Measurements from ENCODE around the gene NLRP14.

The NLRP14 gene, protein sequence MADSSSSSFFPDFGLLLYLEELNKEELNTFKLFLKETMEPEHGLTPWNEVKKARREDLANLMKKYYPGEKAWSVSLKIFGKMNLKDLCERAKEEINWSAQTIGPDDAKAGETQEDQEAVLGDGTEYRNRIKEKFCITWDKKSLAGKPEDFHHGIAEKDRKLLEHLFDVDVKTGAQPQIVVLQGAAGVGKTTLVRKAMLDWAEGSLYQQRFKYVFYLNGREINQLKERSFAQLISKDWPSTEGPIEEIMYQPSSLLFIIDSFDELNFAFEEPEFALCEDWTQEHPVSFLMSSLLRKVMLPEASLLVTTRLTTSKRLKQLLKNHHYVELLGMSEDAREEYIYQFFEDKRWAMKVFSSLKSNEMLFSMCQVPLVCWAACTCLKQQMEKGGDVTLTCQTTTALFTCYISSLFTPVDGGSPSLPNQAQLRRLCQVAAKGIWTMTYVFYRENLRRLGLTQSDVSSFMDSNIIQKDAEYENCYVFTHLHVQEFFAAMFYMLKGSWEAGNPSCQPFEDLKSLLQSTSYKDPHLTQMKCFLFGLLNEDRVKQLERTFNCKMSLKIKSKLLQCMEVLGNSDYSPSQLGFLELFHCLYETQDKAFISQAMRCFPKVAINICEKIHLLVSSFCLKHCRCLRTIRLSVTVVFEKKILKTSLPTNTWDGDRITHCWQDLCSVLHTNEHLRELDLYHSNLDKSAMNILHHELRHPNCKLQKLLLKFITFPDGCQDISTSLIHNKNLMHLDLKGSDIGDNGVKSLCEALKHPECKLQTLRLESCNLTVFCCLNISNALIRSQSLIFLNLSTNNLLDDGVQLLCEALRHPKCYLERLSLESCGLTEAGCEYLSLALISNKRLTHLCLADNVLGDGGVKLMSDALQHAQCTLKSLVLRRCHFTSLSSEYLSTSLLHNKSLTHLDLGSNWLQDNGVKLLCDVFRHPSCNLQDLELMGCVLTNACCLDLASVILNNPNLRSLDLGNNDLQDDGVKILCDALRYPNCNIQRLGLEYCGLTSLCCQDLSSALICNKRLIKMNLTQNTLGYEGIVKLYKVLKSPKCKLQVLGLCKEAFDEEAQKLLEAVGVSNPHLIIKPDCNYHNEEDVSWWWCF
- total RNA-seq, result 0 reads per million in 2 donors

DNA sequence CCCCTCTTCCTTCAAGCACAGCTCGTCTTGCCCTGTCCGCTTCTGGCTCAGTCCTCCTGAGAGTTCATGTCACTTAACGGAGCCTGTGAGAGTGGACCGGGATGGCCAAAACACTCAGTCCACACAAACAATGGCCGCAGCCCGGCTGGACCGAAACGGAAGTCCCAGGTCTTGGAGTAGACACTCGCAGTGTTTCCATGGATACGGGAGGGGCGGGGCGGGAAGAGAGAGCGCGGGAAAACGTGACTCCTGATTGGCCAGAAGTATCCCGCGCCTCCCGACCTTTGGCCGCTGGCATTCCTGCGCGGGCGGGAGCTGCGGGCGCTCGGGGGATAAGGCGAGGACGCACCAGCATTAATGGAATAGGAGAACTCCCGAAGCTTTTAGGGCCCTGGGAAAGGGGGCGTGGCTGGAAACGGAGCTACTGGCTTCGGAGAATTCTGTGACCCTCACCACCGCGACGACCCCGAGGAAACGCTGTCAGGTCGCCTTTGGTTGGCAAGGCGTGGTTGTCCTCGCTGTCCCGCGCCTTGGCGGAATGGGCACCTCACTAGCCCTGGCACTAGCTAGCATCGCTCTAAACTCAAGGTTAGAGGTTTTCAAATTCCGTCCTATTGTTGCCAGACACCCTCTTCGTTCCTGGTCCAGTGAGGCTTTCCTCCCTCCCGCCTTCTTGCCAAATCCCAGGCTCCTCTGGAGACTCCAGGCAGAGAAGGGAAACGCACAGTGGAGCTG is at the start of gene NLRP14, which contains the start of gene ZNF214:
TSS of gene NLRP14 (plus strand) at position 297 of the 735 bp plus-strand sequence. CDS start 18,108 bp downstream, outside the sequence.
TSS of gene ZNF214 (minus strand) at position 164 of the 735 bp plus-strand sequence. CDS start 17,511 bp downstream, outside the sequence.
- DNase-seq, result no peak

DNA sequence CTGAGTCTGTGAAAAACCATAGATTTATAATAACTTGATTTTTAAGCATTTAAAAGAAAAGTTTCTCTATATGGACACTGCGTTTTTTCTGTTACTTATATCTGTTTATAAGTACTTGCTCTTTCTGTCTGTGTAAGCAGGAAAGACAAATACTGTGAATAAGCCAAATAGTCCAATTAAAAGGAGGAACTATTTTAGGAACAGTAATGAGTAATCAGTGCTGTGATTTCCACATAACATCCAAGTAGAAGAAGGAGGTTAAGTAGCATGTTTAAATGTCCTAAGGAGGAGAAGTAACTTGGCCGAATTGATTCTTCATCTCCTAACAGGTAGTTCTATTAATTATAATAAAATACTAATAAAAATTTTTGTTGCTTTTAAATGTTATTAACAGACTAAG is 40.9 kb upstream of the NLRP14 start:
- DNase-seq, result no peak

DNA sequence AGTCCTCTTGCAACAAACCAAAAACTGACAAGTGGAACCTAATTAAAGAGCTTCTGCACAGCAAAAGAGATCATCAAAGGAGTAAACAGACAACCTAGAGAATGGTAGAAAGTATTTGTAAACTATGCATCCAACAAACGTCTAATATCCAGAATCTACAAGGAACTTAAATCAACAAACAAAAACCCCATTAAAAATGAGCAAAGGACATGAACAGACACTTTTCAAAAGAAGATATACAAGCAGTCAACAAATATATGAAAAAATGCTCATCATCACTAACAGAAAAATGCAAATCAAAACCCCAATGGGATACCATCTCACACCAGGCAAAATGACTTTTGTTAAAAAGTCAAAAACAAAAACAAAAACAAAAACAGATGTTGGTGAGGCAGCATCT is 33.8 kb upstream of the NLRP14 start:
- no peak for DNase-seq

DNA sequence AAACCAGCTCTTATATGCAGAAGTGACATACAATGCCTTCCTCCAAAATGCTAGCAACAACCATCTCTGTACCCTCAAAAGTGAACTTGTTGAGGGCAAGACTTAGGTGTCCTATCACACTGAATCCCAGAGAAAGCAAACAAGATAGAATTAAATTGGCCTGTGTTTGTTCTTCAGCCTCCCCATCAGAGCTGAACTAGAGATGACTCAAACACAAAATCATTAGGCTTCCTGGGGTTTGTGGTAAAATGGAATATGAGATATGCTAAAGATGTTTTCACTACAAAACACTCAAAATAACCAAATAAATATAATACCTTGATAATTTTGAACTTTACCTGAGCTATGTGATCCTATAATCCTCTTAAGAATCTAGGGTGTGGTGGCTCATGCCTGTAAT is 31.8 kb upstream of the NLRP14 start:
- DNase-seq, result no peak

DNA sequence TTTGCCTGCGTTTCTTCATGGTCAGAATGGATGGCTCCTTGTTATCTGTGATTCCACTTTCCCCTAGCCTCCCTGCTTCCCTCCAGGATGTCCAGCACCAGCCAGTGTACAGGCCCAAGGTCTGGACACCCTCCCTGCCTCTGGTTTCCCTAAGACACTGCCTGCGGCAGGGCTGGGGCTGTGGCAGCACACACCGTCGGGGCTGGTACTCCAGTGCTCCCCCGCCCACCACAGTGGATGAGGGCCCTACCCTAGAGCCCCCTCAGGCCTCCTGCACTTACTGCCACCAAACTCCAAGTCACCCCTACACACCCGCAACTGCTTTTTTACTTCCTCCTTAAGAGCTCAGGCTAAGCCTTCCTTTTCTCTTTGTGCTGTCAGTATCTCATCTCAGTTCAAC is 29.1 kb upstream of the NLRP14 start:
- DNase-seq, result no peak

DNA sequence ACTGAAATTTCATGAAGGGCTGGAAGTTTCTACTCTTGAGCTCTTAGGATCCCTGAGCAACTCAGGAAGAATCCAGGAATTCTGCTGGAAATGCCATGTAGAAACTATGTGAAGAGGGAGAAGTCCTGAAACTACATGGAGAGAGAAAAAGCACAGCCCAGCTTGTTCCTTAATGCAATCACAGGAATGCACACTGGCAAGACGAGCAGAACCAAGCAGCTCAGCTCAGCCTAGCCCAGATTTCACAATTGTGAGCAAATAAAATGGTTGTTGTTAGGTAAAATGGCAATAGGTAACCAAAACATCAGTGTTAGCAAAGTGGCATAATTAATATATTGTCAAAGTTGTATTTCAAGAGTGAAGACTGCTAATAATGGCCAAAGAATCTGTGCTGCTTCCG is 28.3 kb upstream of the NLRP14 start:
- no peak for DNase-seq

DNA sequence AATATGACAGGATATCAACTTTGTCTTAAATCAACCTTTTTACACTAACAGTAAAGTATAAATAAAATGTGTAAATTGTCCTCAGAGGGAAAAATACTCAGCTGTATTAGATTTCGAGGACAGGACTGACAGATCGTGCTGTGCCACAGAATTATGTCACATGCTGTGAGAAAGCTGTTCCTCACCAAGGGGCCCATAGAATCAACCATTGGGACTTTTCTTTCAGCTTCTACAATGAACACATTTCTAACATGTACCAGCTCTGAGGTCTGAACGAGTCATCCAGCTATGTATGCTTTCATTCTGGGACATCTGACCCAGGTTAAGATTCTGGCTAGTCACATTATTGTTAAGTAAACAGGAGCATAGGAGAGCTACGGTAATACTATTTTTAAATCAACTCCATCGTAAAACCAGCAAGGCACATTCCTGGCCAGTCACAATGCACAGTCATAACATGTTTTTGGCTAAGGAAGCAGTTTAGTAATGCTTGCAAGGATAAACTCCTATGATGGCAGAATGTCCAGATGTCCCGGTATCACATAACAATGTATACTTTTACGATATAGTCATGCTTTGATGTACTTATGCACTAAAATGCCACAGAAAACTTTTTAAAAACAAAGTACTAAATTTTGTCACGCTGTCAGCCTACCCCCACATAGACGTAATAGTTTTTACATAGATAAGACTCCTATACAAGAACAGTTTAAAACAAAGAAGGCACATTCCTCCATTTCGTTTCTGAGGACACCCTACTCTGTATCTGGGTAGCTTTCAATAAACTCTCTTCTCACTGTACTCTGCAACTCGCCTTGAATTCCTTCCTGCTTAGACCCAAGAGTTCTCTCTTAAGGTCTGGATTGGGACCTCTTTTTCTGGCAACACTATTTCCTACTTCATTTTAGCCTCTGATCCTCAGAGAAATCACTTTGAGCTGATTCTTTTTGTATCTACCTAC is 27.5 kb upstream of the NLRP14 start:
- no peak for DNase-seq

DNA sequence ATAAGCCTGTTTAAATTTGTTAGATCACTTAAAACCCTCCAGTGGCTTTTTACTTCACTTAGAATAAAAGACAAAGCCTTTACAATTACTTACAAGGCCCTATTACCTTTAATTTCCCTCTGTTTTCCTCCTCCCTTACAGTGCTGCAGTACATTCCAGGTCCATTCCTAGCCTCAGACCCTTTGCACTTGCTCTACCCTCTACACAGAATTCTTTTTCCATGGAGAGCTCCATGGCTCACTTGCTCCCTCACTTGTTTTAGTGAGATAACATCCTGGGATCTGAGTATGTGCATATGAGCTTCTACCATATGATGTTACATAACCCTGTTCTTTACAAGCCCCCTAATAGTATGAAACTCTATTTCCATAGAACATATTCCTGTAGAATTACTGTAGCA is 24.6 kb upstream of the NLRP14 start:
- no peak for DNase-seq

DNA sequence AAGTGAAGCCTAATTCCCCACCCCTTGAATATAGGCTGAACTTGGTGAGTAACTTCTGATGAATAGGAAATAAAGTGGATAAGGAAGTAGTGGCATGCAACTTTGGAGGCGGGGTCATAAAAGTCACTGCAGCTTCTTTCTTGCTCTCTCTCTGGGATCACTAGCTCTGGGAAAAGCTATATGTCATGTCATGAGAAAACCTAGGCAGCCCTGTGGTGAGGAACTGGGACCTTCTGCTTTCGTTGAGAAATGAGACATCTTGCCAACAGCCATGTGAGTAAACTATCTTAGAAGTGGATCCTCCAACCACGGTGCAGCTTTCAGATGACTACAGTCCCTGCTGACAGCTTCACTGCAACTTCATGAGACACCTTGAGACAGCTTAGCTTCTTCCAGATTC is 15.8 kb upstream of the NLRP14 start:
- no peak for DNase-seq

DNA sequence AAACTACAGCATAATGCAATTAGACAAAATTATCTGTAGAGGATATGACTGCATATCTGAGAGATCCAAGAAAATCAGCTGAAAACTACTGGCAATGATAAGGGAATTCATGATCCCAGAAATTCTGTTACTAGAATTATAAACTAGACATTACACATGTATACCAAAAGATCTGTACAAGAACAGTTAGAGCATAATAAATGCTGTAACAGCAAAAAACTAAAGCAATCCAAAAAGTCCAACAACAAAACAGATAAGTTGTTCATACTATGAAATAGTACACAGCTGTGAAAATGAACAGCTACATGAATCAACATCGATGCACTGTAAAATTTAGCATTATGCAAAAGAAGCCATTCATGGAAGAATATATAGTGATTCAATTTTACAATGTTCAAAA is 6.2 kb upstream of the NLRP14 start:
- DNase-seq, result no peak

DNA sequence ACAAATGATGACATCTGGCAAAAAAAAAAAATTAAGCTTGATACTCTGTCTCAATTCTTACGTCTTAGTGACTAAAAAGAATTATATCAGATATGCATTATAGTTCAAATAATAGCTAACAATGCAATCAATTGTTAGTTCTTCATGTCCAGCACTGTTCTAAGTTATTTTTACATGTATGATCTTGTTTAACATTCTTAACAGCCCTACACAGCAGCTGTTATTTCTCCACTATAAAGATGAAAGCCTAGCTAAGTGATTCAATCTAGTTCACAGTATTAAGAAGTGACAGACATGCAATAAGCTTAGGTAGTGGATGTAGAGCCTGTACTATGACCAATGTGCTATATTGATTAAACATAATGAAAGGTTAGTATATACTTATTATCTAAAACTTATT is 4.3 kb upstream of the NLRP14 start:
- no peak for DNase-seq

DNA sequence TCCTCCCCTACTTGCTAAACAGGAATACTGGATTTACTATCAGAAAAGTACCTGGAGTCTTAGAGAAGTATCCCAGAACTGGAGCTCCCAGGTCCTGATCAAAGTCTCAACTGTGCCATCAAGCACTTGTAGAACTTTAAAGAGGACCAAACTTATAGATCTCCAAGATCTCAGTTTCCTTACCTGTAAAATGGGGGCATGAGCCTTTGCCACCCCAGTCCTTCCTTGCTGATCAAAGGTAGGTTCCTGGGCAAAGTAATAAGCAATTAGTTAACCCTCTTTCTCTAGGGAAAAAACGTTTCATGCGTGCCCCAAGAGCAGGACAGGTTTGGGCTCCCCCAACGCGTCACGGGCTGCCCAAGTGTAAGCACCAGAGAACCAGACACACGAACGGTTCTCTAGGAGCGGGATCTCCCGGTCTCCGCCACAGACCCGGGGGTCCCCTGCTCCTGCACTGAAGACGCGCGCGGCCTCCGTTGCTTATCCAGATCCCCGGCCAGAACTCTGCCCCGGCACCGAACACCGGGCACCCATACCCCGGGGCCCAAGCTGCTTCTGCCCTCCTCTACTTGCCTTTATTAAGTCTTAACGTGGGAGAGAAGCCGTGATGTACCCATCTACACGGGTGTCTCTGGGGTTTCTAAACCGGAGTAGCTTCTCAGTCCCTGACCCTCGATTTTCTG is 638 bp upstream of the NLRP14 start:
- no peak for DNase-seq

DNA sequence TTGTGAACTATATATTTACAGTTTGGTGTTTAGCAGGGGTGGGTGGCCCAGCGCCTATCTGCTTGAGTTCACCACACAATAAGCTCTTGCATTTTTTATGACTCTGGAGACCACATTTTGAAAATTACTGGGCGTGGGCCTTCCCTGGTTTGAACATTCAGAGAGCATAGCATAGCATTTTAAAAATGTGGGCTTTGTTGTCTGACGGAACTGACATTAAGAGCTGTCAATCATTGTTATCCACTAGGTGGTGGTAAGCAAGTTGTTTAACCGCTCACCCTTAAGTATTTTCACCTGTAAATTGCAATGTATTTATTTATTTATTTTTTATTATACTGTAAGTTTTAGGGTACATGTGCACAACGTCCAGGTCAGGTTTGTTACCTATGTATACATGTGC is 1.0 kb downstream of the NLRP14 start:
- no peak for DNase-seq

DNA sequence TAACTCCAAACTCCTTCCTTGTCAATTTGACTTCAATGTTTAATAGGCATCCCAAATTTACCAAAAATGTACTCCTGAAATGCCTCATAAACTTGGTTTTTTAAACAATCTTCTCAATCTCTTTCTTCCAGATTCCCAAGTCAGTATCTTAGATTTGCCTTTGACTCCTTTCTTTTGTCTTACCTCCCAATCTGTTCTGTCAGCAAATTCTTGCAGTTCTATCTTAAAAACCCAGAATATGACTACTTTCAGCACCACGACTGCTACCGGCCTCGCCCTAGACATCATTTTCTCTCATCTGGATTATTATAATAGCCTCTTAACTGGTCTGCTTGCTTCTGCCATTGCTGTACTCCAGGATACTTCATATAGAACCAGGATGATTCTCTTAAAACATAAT is 7.9 kb downstream of the NLRP14 start:
- DNase-seq, result no peak

DNA sequence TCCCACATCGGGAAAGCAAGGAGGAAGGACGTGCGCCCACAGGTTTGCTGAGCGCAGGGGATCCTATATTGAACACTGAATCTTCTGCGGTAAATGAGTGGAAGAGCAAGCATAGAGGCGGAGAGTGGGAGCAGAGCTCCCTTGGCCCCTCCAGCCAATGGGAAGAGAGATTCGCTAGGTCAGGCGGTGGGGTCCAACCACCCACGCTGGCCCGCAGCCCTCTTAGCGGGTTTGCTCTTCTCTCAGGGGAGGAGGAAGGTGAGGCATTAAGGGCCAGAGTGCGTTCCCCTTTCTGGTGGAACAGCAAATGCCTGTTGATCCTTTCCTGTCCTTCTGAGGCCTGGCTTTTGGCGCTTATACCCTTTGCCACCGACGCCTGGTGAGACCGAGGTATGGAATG is 10.6 kb downstream of the NLRP14 start:
- no peak for DNase-seq

DNA sequence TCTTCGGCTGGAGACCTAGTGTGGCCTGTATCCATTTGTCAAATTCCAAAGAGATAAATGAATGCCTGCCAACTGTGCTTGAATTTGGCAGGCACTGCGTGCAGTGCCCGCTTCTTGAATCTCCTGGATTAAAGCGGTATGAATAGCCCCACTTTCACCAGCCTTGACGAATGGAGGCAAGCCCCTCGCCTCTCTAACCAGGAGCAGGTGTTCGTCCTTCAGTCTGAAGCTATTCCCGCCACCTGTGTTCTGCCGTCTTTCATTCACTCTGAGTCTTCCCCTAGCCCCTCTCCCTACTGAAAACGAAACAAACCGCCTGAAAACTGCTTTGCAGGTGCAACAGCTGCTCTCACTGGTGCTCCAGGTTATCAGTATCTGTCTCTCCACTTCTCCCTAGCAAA is 11.2 kb downstream of the NLRP14 start:
- DNase-seq, result no peak

DNA sequence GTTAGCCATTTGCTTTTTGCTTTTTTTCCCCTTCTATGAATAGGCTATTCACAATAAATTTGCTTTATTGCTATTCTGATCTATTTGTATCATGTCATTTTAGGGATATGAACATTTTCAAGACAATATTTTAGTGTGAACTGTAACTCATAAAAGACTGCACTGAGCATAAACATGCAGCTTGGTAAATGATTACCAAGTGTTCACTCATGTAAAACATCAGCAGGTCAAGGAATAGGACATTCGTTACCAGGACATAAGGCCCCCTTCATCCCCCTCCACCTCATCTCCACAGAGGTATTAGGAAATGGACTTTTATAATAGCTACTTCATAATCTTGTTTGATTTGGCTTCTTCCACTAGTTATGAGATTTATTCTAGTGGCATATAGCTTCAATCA is 12.4 kb downstream of the NLRP14 start:
- DNase-seq, result no peak

DNA sequence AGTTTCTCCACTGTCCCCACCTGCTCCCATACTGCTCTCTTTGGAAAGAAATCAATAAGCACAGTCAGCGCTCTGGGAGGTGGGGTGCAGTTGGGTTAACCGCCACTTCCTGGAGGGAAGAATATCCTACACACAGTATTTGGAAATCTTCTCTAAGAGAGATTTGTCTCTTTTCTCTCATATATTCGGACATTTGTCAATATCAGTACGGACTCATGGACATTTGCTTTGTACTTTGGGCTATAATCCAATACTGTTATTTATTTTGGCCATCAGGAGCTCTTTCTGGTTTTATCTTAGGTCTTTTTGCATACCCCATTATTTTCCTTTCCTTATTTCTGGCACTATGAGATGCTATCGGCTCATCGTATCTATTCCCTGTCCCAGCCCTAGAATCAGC is 13.7 kb downstream of the NLRP14 start:
- DNase-seq, result no peak

DNA sequence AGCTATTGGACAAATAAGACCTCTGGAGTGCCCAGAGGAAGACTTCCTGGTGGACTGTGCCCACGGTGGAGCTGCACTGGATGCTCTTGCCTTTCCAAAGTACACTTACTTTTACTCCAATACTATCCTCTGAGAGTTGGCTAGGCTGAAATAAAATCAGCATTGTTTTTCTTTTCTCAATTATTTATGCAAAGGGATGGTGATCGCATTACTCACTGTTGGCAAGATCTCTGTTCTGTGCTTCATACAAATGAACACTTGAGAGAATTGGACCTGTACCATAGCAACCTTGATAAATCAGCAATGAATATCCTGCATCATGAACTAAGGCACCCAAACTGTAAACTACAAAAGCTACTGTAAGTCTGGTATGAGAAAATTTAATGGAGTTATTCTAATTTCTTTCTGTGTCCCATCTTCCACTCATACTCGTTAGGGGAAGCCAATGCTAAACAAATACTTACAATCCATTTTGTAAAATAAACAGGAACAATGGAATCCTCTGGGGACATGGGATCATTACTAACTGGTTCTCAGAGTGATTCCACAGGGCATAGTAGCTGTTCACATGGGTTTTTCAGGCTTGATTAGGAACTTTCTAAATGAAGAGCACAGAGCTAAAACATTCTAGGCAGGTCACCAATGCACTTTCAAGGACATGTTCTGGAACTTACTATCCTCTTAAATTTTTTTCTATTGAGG is 26.3 kb downstream of the NLRP14 start:
- no peak for DNase-seq

DNA sequence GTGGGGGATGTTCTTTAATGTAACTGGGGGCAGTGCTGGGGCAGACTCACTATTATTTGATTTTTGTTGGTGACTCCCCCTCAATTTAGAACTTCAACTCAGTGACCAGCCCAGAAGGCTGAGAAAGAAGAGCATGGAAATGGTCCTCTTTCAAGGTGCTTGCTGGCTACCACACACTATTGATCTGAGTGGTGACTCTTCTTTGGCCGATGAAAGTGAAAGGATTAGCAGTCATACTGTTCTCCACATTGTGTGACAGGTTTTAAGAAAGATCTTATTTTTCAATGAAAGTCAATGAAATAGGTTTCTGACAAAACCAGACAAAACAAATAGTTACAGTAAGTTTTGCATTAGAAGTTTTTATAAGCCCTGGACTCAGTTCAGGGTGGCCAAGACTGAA is 29.9 kb downstream of the NLRP14 start:
- DNase-seq, result no peak
